ENCODE data around the gene TRMT44.

Gene TRMT44

DNA sequence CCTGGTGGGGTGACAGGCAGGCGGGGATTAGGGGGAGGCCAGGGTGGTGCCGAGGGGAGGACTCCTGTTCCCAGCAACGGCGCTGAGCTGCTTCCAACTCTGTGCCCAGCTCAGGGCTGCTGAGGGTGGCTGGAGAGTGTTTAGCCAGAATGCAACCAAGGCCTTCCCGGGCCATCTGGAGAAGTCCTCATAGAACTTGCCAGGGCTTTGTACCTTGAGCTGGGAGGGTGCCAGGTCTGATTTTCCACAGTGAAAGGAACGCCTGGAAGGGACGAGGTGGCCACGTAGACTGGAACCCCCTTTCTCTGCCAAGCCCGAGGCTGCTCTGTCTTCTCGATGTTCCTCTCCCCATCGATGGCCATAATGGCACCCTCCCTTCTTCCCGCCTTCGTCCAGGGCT, 82.6 kb downstream of the TRMT44 start:
- Histone ChIP-seq H4K8ac (ENCODE audit: low read depth, low read length) (no peak overlapping the region), H3K4me2 (ENCODE audit: low read length) (no peak overlapping the region), H3K9ac (ENCODE audit: low read length) (no peak overlapping the region), H3K9me3 (ENCODE audit: insufficient read depth, low read depth, low read length) (peaks cover 9% of the 10 kb centered on the region), H4K12ac (ENCODE audit: low read depth, low read length) (no peak overlapping the region), H3K4me1 (ENCODE audit: control insufficient read depth in 1 of 2, insufficient read depth in 2 of 2, low read length in 2 of 2) (peaks cover 12 to 18% of the 10 kb centered on the region in 2 experiments), H3K79me2 (ENCODE audit: control insufficient read depth, insufficient read depth, low read length, poor library complexity) (no peaks in the 10 kb centered on the region), H2AFZ (ENCODE audit: insufficient read depth, low read length, poor library complexity) (no peak overlapping the region), H3K4me3 (ENCODE audit: low read depth, low read length) (no peak overlapping the region), H3K36me3 (ENCODE audit: control insufficient read depth in 1 of 2, insufficient read depth in 2 of 2, low read length in 2 of 2) (no peaks in the 10 kb centered on the region), H2BK5ac (ENCODE audit: low read depth, low read length, poor library complexity) (no peak overlapping the region), H3K14ac (ENCODE audit: low read length) (no peak overlapping the region), H3K79me1 (ENCODE audit: low read length) (peaks cover 23% of the 10 kb centered on the region), H2AK5ac (ENCODE audit: low read length) (peak overlapping the region; percentile 3), H3K27me3 (ENCODE audit: insufficient read depth, low read length) (no peaks in the 10 kb centered on the region), H3K23ac (ENCODE audit: low read length) (no peak overlapping the region), H3K18ac (ENCODE audit: low read length) (no peak overlapping the region), H3K27ac (ENCODE audit: low read depth, low read length) (no peak overlapping the region), H4K91ac (ENCODE audit: low read depth, low read length) (peak overlapping the region; percentile 30), H2BK120ac (ENCODE audit: insufficient read depth, low read length, poor library complexity) (no peak overlapping the region), H2BK12ac (ENCODE audit: low read length) (peak overlapping the region; percentile 62), H3K4ac (ENCODE audit: low read depth, low read length) (no peak overlapping the region)
- WGBS (ENCODE audit: extremely low coverage, insufficient coverage, insufficient read length), result no CpG with 5 or more reads among the region's 13 CpGs
- DNase-seq, result no peak

DNA sequence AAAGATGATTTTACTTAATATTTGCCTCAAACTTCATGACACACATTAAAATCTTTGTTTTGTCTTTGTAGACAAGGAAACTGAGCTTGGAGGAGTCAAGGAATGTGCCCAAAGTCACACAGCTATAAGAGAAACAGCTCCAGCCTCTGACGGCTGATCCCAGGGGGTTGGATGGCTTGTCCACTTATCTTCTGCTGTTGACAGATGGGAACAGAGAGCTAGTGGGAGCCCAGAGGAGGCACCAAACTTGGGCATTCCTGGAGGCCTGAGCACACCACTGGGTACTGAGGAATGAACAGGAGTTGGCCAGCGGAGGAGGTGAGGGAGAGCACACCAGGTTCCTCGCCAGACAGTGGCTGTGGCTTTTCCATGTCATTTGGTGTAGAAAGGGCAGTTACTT, 83.2 kb downstream of the TRMT44 start:
- H3K9ac ChIP-seq (ENCODE audit: low read length), result no peak overlapping the region

DNA sequence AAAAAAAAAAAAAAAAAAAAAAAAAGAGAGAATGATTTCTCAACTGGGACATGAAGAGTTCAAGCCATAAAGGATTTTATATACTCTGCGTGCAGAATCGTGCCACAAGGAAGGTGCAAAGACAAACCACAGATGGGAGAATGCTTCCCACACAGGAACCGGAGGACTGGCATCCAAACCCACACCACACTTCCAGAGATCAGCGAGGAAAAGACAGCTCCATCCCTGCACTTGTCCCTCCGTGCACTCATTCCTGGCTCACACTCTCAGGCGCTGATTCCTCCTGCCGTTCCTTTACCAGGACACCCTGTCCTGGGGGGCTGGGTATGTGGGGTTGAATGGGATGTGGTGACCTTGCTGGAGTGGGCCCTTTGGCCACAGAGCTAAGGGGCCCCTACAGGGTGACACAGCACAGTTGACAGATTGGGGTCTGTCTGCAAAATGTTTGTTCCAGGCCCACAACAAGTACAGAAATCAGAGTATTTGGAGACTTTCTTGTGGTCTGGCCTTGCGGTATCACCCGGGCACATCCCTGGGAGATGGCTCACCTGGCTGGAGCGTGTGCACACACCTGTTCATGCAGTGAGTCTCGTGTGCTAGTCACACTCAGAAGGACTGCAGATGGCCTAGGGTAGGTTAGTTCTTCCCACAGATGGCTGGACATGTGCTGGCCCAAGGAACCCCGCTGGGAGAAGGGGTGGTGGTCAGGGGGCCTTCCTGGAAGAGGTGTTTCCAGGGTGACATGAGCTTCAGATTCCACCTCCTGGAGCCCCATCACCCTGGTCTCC, 84.2 kb downstream of the TRMT44 start:
- Histone ChIP-seq H3K4me1 (ENCODE audit: control insufficient read depth in 1 of 2, insufficient read depth in 2 of 2, low read length in 2 of 2) (peaks cover 12 to 18% of the 10 kb centered on the region in 2 experiments), H2AK5ac (ENCODE audit: low read length) (peak overlapping the region; percentile 97), H3K18ac (ENCODE audit: low read length) (peak overlapping the region; percentile 47), H2BK12ac (ENCODE audit: low read length) (peak overlapping the region; percentile 19), H3K4me2 (ENCODE audit: low read length) (no peak overlapping the region), H3K79me1 (ENCODE audit: low read length) (peaks cover 23% of the 10 kb centered on the region), H4K91ac (ENCODE audit: low read depth, low read length) (peak overlapping the region; percentile 60), H3K36me3 (ENCODE audit: control insufficient read depth in 1 of 2, insufficient read depth in 2 of 2, low read length in 2 of 2) (no peaks in the 10 kb centered on the region), H4K8ac (ENCODE audit: low read depth, low read length) (peak overlapping the region; percentile 8), H3K14ac (ENCODE audit: low read length) (peak overlapping the region; percentile 10), H3K9ac (ENCODE audit: low read length) (no peak overlapping the region), H2BK5ac (ENCODE audit: low read depth, low read length, poor library complexity) (peak overlapping the region; percentile 5), H2AFZ (ENCODE audit: insufficient read depth, low read length, poor library complexity) (no peak overlapping the region), H3K4ac (ENCODE audit: low read depth, low read length) (no peak overlapping the region), H3K23ac (ENCODE audit: low read length) (no peak overlapping the region), H3K27ac (ENCODE audit: low read depth, low read length) (no peak overlapping the region), H4K12ac (ENCODE audit: low read depth, low read length) (no peak overlapping the region), H3K4me3 (ENCODE audit: low read depth, low read length) (no peak overlapping the region), H3K79me2 (ENCODE audit: control insufficient read depth, insufficient read depth, low read length, poor library complexity) (no peaks in the 10 kb centered on the region), H3K27me3 (ENCODE audit: insufficient read depth, low read length) (no peaks in the 10 kb centered on the region), H2BK120ac (ENCODE audit: insufficient read depth, low read length, poor library complexity) (peak overlapping the region; percentile 93), H3K9me3 (ENCODE audit: insufficient read depth, low read depth, low read length) (peaks cover 8% of the 10 kb centered on the region)
- no CpG with 5 or more reads among the region's 12 CpGs for WGBS (ENCODE audit: extremely low coverage, insufficient coverage, insufficient read length)
- peak; percentile 69 to 78 for DNase-seq

More for the DNA sequence above, 83.2 kb downstream of the TRMT44 start:
- no peak overlapping the region for H3K4me2 ChIP-seq (ENCODE audit: low read length)
- no peaks in the 10 kb centered on the region for H3K27me3 ChIP-seq (ENCODE audit: insufficient read depth, low read length)
- no peak overlapping the region for H4K8ac ChIP-seq (ENCODE audit: low read depth, low read length)
- H2AK5ac ChIP-seq (ENCODE audit: low read length), result peak overlapping the region; percentile 95
- H4K12ac ChIP-seq (ENCODE audit: low read depth, low read length), result no peak overlapping the region
- no peaks in the 10 kb centered on the region for H3K79me2 ChIP-seq (ENCODE audit: control insufficient read depth, insufficient read depth, low read length, poor library complexity)
- no CpG with 5 or more reads among the region's 3 CpGs for whole genome bisulfite sequencing (ENCODE audit: extremely low coverage, insufficient coverage, insufficient read length)
- H2BK5ac ChIP-seq (ENCODE audit: low read depth, low read length, poor library complexity), result no peak overlapping the region
- no peak overlapping the region for H2AFZ ChIP-seq (ENCODE audit: insufficient read depth, low read length, poor library complexity)
- no peak for DNase-seq
- H3K4ac ChIP-seq (ENCODE audit: low read depth, low read length), result peak overlapping the region; percentile 29
- H4K91ac ChIP-seq (ENCODE audit: low read depth, low read length), result peak overlapping the region; percentile 52
- no peak overlapping the region for H3K23ac ChIP-seq (ENCODE audit: low read length)
- peaks cover 23% of the 10 kb centered on the region for H3K79me1 ChIP-seq (ENCODE audit: low read length)
- H2BK12ac ChIP-seq (ENCODE audit: low read length), result peak overlapping the region; percentile 90
- no peak overlapping the region for H3K4me3 ChIP-seq (ENCODE audit: low read depth, low read length)
- H3K14ac ChIP-seq (ENCODE audit: low read length), result peak overlapping the region; percentile 79
- peak overlapping the region; percentile 57 for H2BK120ac ChIP-seq (ENCODE audit: insufficient read depth, low read length, poor library complexity)
- peaks cover 9% of the 10 kb centered on the region for H3K9me3 ChIP-seq (ENCODE audit: insufficient read depth, low read depth, low read length)
- no peaks in the 10 kb centered on the region for H3K36me3 ChIP-seq (ENCODE audit: control insufficient read depth in 1 of 2, insufficient read depth in 2 of 2, low read length in 2 of 2)
- peaks cover 12 to 18% of the 10 kb centered on the region in 2 experiments for H3K4me1 ChIP-seq (ENCODE audit: control insufficient read depth in 1 of 2, insufficient read depth in 2 of 2, low read length in 2 of 2)
- H3K18ac ChIP-seq (ENCODE audit: low read length), result peak overlapping the region; percentile 27
- H3K27ac ChIP-seq (ENCODE audit: low read depth, low read length), result no peak overlapping the region

DNA sequence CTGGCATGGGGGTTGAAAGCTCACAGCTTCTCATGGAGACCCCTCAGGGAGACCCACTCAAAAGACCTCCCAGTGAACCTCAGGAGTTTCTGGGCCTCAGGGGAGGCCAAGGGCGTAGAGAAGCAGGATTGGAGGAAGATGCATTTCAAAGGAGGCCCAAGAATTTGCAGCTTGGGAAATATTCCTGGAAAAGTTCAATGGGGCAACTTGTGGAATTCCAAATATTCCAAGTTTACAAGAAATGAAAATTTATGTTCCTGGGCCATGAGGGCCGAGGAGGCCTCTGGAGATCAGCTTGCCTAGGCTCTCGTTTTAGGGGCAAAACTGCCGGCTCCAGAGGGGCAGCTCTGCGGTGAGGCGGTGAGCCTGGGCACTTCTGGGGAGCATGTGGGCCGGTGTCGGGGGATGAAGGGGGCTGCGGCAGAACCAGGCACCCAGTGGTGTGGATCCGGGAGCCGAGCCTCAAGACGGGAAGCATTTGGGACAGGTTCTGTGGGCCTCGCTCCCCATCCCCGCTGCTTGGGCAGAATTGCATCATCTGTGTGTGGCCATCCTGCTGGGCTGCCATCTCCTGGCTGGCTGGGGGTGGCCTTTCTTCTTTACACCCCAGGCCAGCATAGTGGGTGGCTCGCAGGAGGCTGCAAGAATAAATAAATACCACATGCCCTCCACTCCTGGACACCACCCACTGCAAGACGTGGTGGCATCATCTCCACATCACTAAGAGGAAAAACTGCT, 85.0 kb downstream of the TRMT44 start:
- Histone ChIP-seq H3K14ac (ENCODE audit: low read length) (peak overlapping the region; percentile 58), H2AFZ (ENCODE audit: insufficient read depth, low read length, poor library complexity) (no peak overlapping the region), H2BK5ac (ENCODE audit: low read depth, low read length, poor library complexity) (peak overlapping the region; percentile 65), H4K8ac (ENCODE audit: low read depth, low read length) (peak overlapping the region; percentile 40), H3K4ac (ENCODE audit: low read depth, low read length) (peak overlapping the region; percentile 3), H3K27me3 (ENCODE audit: insufficient read depth, low read length) (no peaks in the 10 kb centered on the region), H3K9ac (ENCODE audit: low read length) (no peak overlapping the region), H2AK5ac (ENCODE audit: low read length) (peak overlapping the region; percentile 97), H3K27ac (ENCODE audit: low read depth, low read length) (peak overlapping the region; percentile 35), H3K4me1 (ENCODE audit: control insufficient read depth in 1 of 2, insufficient read depth in 2 of 2, low read length in 2 of 2) (peaks cover 12 to 18% of the 10 kb centered on the region in 2 experiments), H3K4me2 (ENCODE audit: low read length) (peak overlapping the region; percentile 11), H2BK120ac (ENCODE audit: insufficient read depth, low read length, poor library complexity) (peak overlapping the region; percentile 77), H3K79me2 (ENCODE audit: control insufficient read depth, insufficient read depth, low read length, poor library complexity) (no peaks in the 10 kb centered on the region), H4K91ac (ENCODE audit: low read depth, low read length) (peak overlapping the region; percentile 80), H3K79me1 (ENCODE audit: low read length) (peaks cover 23% of the 10 kb centered on the region), H3K36me3 (ENCODE audit: control insufficient read depth in 1 of 2, insufficient read depth in 2 of 2, low read length in 2 of 2) (no peaks in the 10 kb centered on the region), H3K9me3 (ENCODE audit: insufficient read depth, low read depth, low read length) (peaks cover 5% of the 10 kb centered on the region), H4K12ac (ENCODE audit: low read depth, low read length) (no peak overlapping the region), H3K23ac (ENCODE audit: low read length) (no peak overlapping the region), H3K18ac (ENCODE audit: low read length) (peak overlapping the region; percentile 12), H2BK12ac (ENCODE audit: low read length) (peak overlapping the region; percentile 50), H3K4me3 (ENCODE audit: low read depth, low read length) (no peak overlapping the region)
- no CpG with 5 or more reads among the region's 16 CpGs for WGBS (ENCODE audit: extremely low coverage, insufficient coverage, insufficient read length)
- DNase-seq, result peak; percentile 59 to 91

Data from trophoblast cell (in vitro differentiated cells and primary cell).